ENCODE results near the gene NOL3.

Gene NOL3

GRCh38 chr16:67202956-67203493 is 32.7 kb downstream of the NOL3 start:
- H3K4me1 ChIP-seq (ENCODE audit: insufficient read depth, low read length), result peaks cover 3% of the 10 kb centered on the region; the same call in 1 of the 2 replicates
- H3K9ac ChIP-seq (ENCODE audit: low read depth, low read length), result no peak overlapping the region
- no peak overlapping the region for H3K4me3 ChIP-seq (ENCODE audit: low read length)
- H3K36me3 ChIP-seq (ENCODE audit: insufficient read depth, low read depth, low read length), result peaks cover 9% of the 10 kb centered on the region; the same call in 1 of the 2 replicates
- H3K27me3 ChIP-seq (ENCODE audit: insufficient read depth, low read length), result no peaks in the 10 kb centered on the region
- no peak overlapping the region for H3K27ac ChIP-seq (ENCODE audit: low read length)
- H3K9me3 ChIP-seq (ENCODE audit: insufficient read depth, low read depth, low read length), result no peaks in the 10 kb centered on the region

- peaks cover 5% of the 10 kb centered on the region; the same call in 1 of the 2 replicates for H3K36me3 ChIP-seq (ENCODE audit: insufficient read depth, low read depth, low read length)
- H3K4me3 ChIP-seq (ENCODE audit: low read length), result no peak overlapping the region
- H3K27me3 ChIP-seq (ENCODE audit: insufficient read depth, low read length), result no peaks in the 10 kb centered on the region
- no peak overlapping the region for H3K27ac ChIP-seq (ENCODE audit: low read length)
- no peak overlapping the region for H3K9ac ChIP-seq (ENCODE audit: low read depth, low read length)
- H3K4me1 ChIP-seq (ENCODE audit: insufficient read depth, low read length), result peaks cover 3% of the 10 kb centered on the region; the same call in 1 of the 2 replicates
- no peaks in the 10 kb centered on the region for H3K9me3 ChIP-seq (ENCODE audit: insufficient read depth, low read depth, low read length)
Observed at GRCh38 chr16:67204076-67204475, 33.7 kb downstream of the NOL3 start.

- Histone ChIP-seq H3K9me3 (ENCODE audit: insufficient read depth, low read depth, low read length) (no peaks in the 10 kb centered on the region), H3K4me3 (ENCODE audit: low read length) (no peak overlapping the region), H3K9ac (ENCODE audit: low read depth, low read length) (no peak overlapping the region), H3K36me3 (ENCODE audit: insufficient read depth, low read depth, low read length) (peaks cover 4% of the 10 kb centered on the region; the same call in 1 of the 2 replicates), H3K4me1 (ENCODE audit: insufficient read depth, low read length) (no peaks in the 10 kb centered on the region; the same call in 1 of the 2 replicates), H3K27me3 (ENCODE audit: insufficient read depth, low read length) (no peaks in the 10 kb centered on the region; the same call in 1 of the 2 replicates), H3K27ac (ENCODE audit: low read length) (no peak overlapping the region)
Observed at GRCh38 chr16:67206129-67206837, 35.9 kb downstream of the NOL3 start.

GRCh38 chr16:67206838-67207248 is 36.5 kb downstream of the NOL3 start:
- Histone ChIP-seq H3K9me3 (ENCODE audit: insufficient read depth, low read depth, low read length) (no peaks in the 10 kb centered on the region), H3K27me3 (ENCODE audit: insufficient read depth, low read length) (peaks cover 5% of the 10 kb centered on the region; the same call in 1 of the 2 replicates), H3K9ac (ENCODE audit: low read depth, low read length) (no peak overlapping the region), H3K4me1 (ENCODE audit: insufficient read depth, low read length) (no peaks in the 10 kb centered on the region; the same call in 1 of the 2 replicates), H3K27ac (ENCODE audit: low read length) (no peak overlapping the region), H3K36me3 (ENCODE audit: insufficient read depth, low read depth, low read length) (no peaks in the 10 kb centered on the region), H3K4me3 (ENCODE audit: low read length) (no peak overlapping the region)

- H3K9ac ChIP-seq (ENCODE audit: low read depth, low read length), result no peak overlapping the region; the same call in 1 of the 2 replicates
- H3K4me1 ChIP-seq (ENCODE audit: insufficient read depth, low read length), result no peaks in the 10 kb centered on the region; the same call in 1 of the 2 replicates
- no peak overlapping the region for H3K27ac ChIP-seq (ENCODE audit: low read length)
- no peak overlapping the region for H3K4me3 ChIP-seq (ENCODE audit: low read length)
- no peaks in the 10 kb centered on the region for H3K36me3 ChIP-seq (ENCODE audit: insufficient read depth, low read depth, low read length)
- H3K9me3 ChIP-seq (ENCODE audit: insufficient read depth, low read depth, low read length), result no peaks in the 10 kb centered on the region
- peaks cover 9% of the 10 kb centered on the region for H3K27me3 ChIP-seq (ENCODE audit: insufficient read depth, low read length)
Observed at GRCh38 chr16:67207249-67208091, 37.1 kb downstream of the NOL3 start.

- Histone ChIP-seq H3K9me3 (ENCODE audit: insufficient read depth, low read depth, low read length) (no peaks in the 10 kb centered on the region), H3K4me3 (ENCODE audit: low read length) (no peak overlapping the region), H3K4me1 (ENCODE audit: insufficient read depth, low read length) (no peaks in the 10 kb centered on the region; the same call in 1 of the 2 replicates), H3K27ac (ENCODE audit: low read length) (no peak overlapping the region), H3K9ac (ENCODE audit: low read depth, low read length) (no peak overlapping the region; the same call in 1 of the 2 replicates), H3K27me3 (ENCODE audit: insufficient read depth, low read length) (peaks cover 15% of the 10 kb centered on the region), H3K36me3 (ENCODE audit: insufficient read depth, low read depth, low read length) (no peaks in the 10 kb centered on the region)
Observed at GRCh38 chr16:67208154-67208896, 38.0 kb downstream of the NOL3 start.

GRCh38 chr16:67209565-67209964 is 39.2 kb downstream of the NOL3 start:
- H3K36me3 ChIP-seq (ENCODE audit: insufficient read depth, low read depth, low read length), result no peaks in the 10 kb centered on the region
- no peaks in the 10 kb centered on the region for H3K9me3 ChIP-seq (ENCODE audit: insufficient read depth, low read depth, low read length)
- H3K27ac ChIP-seq (ENCODE audit: low read length), result no peak overlapping the region
- peaks cover 16% of the 10 kb centered on the region for H3K27me3 ChIP-seq (ENCODE audit: insufficient read depth, low read length)
- H3K9ac ChIP-seq (ENCODE audit: low read depth, low read length), result no peak overlapping the region
- no peak overlapping the region for H3K4me3 ChIP-seq (ENCODE audit: low read length)
- no peaks in the 10 kb centered on the region; the same call in 1 of the 2 replicates for H3K4me1 ChIP-seq (ENCODE audit: insufficient read depth, low read length)

DNA sequence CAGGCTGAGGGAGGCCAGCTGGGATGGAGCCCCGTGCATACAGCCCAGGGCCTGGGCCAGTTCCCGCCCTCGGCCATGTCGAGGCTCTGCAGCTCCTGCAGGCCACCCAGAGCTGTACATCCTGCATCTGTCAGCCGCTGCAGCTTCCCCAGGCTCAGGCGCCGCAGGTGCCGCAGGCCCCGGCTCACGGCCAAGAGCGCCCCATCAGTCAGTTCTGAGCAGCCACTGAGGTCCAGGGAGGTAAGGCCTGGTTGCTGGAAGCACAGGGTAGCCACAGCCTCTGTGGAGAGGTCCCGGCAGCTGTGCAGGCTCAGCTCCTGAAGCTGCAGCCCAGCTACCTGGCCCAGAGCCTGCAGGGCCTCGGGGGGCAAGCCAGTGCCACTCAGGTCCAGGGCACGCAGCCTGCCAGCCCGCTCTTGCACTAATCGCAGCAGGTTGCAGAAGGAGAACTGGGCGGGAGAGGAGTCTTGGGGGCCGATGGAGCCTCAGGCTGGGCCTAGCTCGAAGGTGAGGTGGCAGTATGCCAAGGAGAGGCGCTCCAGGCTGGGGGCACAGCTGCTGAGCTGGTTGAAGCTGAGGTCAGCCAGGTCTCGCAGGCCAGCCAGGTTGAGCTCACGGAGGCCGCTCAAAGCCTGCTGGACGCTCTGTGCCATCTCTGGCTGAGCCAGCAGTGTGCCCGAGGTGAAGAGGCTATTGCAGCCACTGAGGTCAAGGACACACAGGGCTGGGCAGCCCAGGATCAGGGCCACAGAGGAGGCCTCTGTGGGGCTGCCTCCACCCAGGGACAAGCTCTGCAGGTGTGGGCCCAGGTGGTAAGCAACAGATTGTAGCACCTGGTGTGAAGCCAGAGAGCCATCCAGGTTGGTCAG is 40.0 kb downstream of the NOL3 start:
- Histone ChIP-seq H3K27me3 (ENCODE audit: insufficient read depth, low read length) (peaks cover 22% of the 10 kb centered on the region), H3K9ac (ENCODE audit: low read depth, low read length) (no peak overlapping the region), H3K27ac (ENCODE audit: low read length) (no peak overlapping the region), H3K4me1 (ENCODE audit: insufficient read depth, low read length) (no peaks in the 10 kb centered on the region; the same call in 1 of the 2 replicates), H3K4me3 (ENCODE audit: low read length) (no peak overlapping the region), H3K9me3 (ENCODE audit: insufficient read depth, low read depth, low read length) (no peaks in the 10 kb centered on the region), H3K36me3 (ENCODE audit: insufficient read depth, low read depth, low read length) (no peaks in the 10 kb centered on the region)

- Histone ChIP-seq H3K9me3 (ENCODE audit: insufficient read depth, low read depth, low read length) (no peaks in the 10 kb centered on the region), H3K36me3 (ENCODE audit: insufficient read depth, low read depth, low read length) (no peaks in the 10 kb centered on the region), H3K4me3 (ENCODE audit: low read length) (no peak overlapping the region), H3K27me3 (ENCODE audit: insufficient read depth, low read length) (peaks cover 32% of the 10 kb centered on the region), H3K27ac (ENCODE audit: low read length) (no peak overlapping the region), H3K9ac (ENCODE audit: low read depth, low read length) (no peak overlapping the region), H3K4me1 (ENCODE audit: insufficient read depth, low read length) (no peaks in the 10 kb centered on the region; the same call in 1 of the 2 replicates)
Observed at GRCh38 chr16:67211674-67212073, 41.3 kb downstream of the NOL3 start.

DNA sequence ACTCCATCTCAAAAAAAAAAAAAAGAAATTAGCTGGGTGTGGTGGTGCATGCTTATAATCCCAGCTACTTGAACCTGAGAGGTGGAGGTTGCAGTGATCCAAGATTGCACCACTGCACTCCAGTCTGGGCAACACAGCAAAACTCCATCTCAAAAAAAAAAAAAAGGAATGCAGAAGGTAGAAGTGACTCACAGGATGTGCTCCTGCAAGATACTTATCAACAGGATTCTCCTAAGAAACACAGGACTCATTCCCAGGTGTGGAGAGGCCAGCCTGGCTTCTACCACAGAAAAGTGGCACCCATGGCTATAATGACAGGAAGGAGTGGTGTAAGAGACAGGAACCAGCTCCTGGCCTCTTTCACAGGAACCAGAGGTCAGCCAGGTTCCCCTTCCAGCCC is 42.4 kb downstream of the NOL3 start:
- Histone ChIP-seq H3K27ac (ENCODE audit: low read length) (no peak overlapping the region), H3K36me3 (ENCODE audit: insufficient read depth, low read depth, low read length) (no peaks in the 10 kb centered on the region), H3K9ac (ENCODE audit: low read depth, low read length) (no peak overlapping the region), H3K9me3 (ENCODE audit: insufficient read depth, low read depth, low read length) (no peaks in the 10 kb centered on the region), H3K4me3 (ENCODE audit: low read length) (no peak overlapping the region), H3K27me3 (ENCODE audit: insufficient read depth, low read length) (peaks cover 42% of the 10 kb centered on the region), H3K4me1 (ENCODE audit: insufficient read depth, low read length) (no peaks in the 10 kb centered on the region)
